Activated CD4-positive, alpha-beta T cell treated with anti-CD3 and anti-CD28 coated beads, Interleukin-2, amount 50 U/mL, for 48 hours (primary cell): Measurements from ENCODE around the gene UGT1A9.

Experiments
- DNase-seq, 2 experiments: peaks; one replicate each; pipeline ENCODE4 v3.0.0-alpha.2; 2020

UGT1A9 gene

DNA sequence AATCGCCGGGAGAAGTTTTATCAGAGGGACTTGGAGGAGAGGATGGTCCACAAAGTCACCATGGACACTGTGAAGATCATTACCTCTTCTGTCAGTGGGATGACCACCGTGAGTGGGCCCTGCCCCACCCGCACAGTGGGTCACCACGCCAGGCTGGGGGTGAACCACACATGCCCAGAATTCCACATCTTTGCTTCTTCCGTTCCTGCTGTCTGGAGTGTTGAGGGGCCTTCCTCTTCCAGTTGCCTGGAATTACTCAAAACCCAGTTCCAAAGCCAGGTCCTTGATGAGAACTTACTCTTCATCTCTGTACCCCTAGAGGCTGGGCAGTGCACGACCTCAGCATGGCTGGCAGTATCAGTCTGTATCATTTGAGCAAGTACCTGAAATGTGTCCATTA, 128.5 kb downstream of the UGT1A9 start:
- no peak for DNase-seq

GRCh38 chr2:233801357-233802131, 129.8 kb downstream of the UGT1A9 start:
- no peak for DNase-seq

DNA sequence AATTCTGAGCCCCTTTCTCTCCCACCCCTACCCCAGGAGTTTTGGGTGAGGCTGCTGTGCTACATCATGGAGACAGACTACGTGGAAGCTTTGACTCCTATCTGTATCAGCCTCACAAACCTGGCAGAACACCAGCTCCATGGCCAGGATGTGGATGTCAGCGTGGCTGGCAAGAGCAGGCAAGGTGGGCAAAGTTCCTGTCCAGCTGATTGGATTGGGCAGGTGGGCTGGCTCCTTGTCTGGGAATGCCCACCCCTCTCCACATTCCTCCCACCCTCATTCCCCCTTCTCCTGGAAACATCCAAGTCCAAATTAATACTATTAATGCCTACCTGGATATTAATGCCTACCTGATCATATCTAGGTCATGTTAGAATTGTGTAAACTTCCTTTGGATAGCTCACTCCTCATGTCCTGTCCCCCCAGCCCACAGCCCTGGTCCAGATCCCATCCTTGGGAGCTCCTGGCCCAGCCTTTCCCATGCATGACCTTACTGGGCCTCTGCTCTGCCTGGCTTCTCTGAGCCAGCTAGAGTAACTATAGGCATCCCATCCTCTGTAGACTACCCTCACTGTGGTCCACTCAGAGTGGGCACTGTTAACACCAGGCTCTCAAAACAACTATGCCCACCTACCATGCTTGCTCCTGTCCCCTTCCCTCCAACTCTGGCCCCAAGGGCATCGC, 130.6 kb downstream of the UGT1A9 start:
- DNase-seq: no peak

- DNase-seq: no peak
These were observed 131.7 kb downstream of the UGT1A9 start for GRCh38 chr2:233803292-233803911.

DNA sequence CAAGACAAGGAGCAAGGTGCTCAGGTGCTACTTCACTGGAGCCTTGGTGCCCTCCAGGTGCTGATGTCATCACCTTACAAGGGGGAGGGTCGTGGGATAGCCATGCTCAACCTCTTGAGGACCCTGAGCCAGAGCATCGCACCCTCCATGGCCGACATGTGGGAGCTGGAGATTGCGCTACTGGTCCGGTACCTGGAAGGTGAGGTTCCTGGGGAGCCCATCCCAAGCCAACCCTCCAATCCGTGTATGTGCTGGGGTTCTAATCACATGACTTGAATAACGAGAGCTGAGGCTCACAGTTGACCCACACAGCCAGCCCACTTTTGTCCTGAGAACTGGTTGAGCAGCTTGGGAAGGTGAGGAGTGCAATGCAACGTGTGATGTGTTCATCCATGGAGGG, 132.3 kb downstream of the UGT1A9 start:
- DNase-seq: no peak

DNA sequence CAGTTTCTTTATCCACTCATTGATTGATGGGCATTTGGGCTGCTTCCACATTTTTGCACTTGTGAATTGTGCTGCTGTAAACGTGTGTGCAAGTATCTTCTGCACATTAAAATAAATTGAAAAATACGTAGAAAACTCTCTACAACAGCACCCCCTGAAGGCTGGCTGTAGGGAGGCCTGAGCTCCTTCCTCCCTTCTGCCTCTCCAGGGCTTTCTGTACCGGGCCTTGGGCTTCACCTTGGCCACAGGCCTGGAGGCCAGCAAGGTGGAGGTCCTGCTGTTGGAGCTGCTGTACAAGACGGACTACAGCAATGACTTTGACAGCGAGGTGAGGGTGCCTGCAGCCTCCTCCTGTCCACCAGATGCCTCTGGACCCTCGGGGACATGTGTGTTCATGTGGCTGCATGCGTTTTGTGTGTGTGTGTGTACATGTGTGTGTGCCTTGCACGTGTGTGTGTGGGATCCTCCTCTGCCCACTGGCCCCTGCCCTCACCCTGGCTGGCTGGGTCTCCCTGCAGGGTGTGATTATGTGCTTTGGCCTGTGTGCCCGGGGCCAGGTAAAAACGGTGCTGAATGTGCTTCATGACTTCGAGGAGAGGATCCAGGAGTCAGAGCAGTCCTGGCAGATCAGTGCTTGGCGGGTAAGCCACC, 135.6 kb downstream of the UGT1A9 start:
- DNase-seq: no peak

GRCh38 chr2:233807966-233808935, 136.6 kb downstream of the UGT1A9 start:
- no peak for DNase-seq

GRCh38 chr2:233810385-233810784, 138.7 kb downstream of the UGT1A9 start:
- DNase-seq: no peak

DNA sequence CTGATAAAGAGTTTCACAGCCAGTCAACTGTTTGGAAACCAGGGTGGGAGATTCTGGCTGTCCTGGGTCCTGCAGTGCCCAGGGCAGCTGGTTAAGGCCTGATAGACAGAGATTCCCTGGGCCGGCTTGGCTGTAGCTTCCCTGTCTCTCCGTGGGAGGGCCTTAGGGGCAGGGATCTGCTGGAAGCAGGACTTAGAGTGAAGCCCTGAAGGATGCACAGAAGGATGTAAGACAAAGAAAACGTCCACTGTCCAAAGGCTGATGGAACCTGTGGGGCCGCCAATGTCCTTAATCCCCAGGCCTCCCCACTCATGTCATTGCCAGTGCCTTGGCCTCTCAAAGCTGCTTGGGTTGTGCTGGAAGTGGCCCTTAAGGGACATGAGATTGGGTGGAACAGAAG, 139.4 kb downstream of the UGT1A9 start:
- no peak for DNase-seq

GRCh38 chr2:233811732-233812131, 140.0 kb downstream of the UGT1A9 start:
- no peak for DNase-seq

- DNase-seq: no peak
These were observed 141.7 kb downstream of the UGT1A9 start for GRCh38 chr2:233813236-233814055.

DNA sequence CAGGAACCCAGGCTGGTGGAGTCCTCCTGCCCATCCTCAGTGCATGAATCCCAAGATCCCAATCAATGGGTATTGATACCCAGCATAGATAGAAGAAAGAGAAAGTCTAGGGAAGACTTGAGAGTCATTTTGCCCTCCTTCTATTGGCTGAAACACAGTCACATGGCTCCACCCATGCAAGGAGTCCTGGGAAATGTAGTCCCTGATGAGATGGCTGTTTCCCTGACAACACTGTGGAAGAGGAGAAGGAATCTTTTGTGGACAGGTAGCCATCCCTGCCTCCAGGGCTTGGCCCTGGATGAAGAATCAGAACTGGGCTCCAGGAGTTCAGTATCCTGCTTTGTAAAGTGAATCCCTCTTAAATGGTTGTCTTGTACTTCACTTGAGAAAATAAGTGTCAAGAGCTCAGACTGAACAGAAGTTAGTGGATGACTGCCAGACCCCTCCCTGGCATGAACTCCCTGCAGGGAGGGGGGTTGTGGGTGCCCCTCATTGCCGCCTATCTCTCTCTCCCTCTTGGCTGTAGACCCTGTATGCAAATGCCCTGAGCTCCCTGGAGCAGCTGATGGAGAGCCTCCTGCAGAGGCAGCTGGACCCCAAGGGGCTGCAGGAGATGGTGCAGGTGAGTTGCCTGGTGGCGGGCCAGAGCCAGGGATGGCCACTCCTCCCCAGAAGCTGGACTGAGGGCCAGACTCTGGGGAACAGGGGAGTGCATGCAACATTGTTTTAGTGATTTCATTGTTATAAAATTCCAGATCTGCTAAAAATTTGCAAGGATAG, 142.5 kb downstream of the UGT1A9 start:
- DNase-seq: no peak

DNA sequence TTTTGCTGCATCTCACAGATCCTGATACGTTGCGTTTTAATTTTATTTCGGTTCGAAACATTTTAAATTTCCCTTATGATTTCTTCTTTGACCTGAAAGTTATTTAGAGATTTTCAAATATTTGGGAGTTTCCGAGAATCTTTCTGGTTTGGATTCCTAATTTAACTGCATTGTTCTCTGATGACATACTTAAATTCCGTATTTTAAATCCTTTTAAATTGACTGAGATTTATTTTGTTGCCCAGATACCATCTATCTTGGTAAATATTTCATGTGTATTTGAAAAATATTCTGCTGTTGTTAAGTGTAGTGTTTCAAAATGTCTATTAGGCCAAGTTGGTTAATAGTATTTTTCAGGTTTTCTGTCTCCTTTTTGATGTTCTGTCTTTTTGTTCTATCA, 144.2 kb downstream of the UGT1A9 start:
- DNase-seq: no peak

- no peak for DNase-seq
These were observed 144.6 kb downstream of the UGT1A9 start for GRCh38 chr2:233816334-233816733.

GRCh38 chr2:233816771-233817170, 145.1 kb downstream of the UGT1A9 start:
- no peak for DNase-seq

- no peak for DNase-seq
These were observed 145.7 kb downstream of the UGT1A9 start for GRCh38 chr2:233817361-233817911.

DNA sequence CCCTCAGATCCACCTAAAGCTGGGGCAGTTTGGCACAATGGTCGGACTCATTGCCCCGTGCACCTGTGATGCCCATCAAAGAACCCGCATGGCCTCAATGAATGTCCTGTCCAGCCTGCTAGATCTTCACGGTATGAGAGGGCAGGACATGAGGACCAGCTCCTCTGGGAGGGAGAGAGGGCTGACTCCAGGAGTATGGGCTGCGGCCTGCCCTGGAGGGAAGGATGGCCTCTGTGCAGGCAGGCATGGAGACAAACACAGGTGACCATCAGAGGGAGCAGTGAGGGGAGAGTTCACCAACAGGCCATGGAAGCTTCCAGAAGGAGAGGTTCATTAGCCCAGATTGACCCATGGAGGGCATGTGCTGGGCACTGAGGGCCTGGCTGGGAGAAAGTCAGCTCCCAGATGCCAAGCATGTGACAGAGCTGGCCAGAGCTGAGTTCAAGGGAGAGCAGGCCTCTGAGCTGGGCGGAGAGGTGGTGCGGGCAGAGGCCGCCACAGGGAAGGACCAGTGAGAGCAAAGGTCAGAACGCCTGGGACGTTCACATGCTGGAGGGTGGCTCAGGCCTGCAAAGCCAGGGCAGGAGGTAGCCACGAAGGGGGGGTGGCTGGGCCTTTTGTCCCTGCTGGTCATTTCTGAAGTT, 146.4 kb downstream of the UGT1A9 start:
- no peak for DNase-seq

- no peak for DNase-seq
These were observed 147.2 kb downstream of the UGT1A9 start for GRCh38 chr2:233818639-233819621.
